Measurements from ENCODE around the gene PNMA8A. TPM values are rescaled to one million over a fixed set of nuclear protein-coding genes. Genes with fewer than 3 reads are reported as not detected.

The PNMA8A gene
- total and polyA plus RNA-seq, 10 of the 15 experiments (the other 5 are each of a cell fraction or from before 2014, with no cell fraction given), result 0.02 to 0.28 (median 0.16) TPM

- no peak for ATAC-seq
- CTCF ChIA-PET, result interaction anchor here (0.6 kb wide), 1 partner anchor 78 kb away, joined by 3 read pairs; no protein-coding TSS in a partner anchor
- Histone ChIP-seq H3K9me3 (replicated peaks; ENCODE audit: control insufficient read depth, insufficient read depth, low read length) (no peaks in the 10 kb centered on the region), H3K4me3 (peak overlapping the region; percentile 62; the same call in 1 of the 2 replicates), H3K79me2 (ENCODE audit: control insufficient read depth, insufficient read depth, low read length) (no peaks in the 10 kb centered on the region), H3K27me3 (replicated peaks in 1 of 2; ENCODE audit: control insufficient read depth in 2 of 2, insufficient read depth in 2 of 2, low read length in 1 of 2) (peaks cover 0 to 5% of the 10 kb centered on the region in 2 experiments; a peak in 2 of 4 replicates), H3K4me1 (ENCODE audit: control insufficient read depth, insufficient read depth, low read length) (no peaks in the 10 kb centered on the region), H3K9ac (ENCODE audit: control insufficient read depth, insufficient read depth, low read length) (no peak overlapping the region), H2AFZ (ENCODE audit: control insufficient read depth, low read depth, low read length) (peak overlapping the region; percentile 43), H3K27ac (ENCODE audit: control insufficient read depth, insufficient read depth) (no peak overlapping the region), H3K36me3 (ENCODE audit: control insufficient read depth in 2 of 2, insufficient read depth in 2 of 2, low read length in 1 of 2) (no peaks in the 10 kb centered on the region), H3K4me2 (ENCODE audit: control insufficient read depth, insufficient read depth) (peak overlapping the region; percentile 46), H4K20me1 (ENCODE audit: control insufficient read depth, insufficient read depth) (no peaks in the 10 kb centered on the region)
- WGBS (ENCODE audit: insufficient coverage, insufficient replicate concordance, low lambda C conversion rate, missing lambda C conversion rate), result 5% methylated on average over 10 of the region's 10 CpGs
- no TSS peak for BruUV-seq (replicated peaks)
- SMC1A ChIA-PET (ENCODE audit: uncharacterized antibody, unreplicated experiment), result no interaction called here
- TF ChIP-seq EED (IDR thresholded peaks at IDR 0.05; ENCODE audit: low read depth) (no peak), SMARCA5 (IDR thresholded peaks at IDR 0.05) (no peak), CHD4 (IDR thresholded peaks at IDR 0.05) (no peak), MTA3 (IDR thresholded peaks at IDR 0.05; ENCODE audit: borderline replicate concordance, low read length) (no peak), NFYA (IDR thresholded peaks at IDR 0.05; ENCODE audit: borderline replicate concordance, low read depth, low read length) (no peak), IRF3 (IDR thresholded peaks at IDR 0.05) (no peak), ZNF622 (IDR thresholded peaks at IDR 0.05) (no peak), KLF5 (IDR thresholded peaks at IDR 0.05; ENCODE audit: partially characterized antibody) (no peak), E2F4 (IDR thresholded peaks at IDR 0.05; ENCODE audit: low read depth, low read length) (no peak), SUPT20H (IDR thresholded peaks at IDR 0.05; ENCODE audit: borderline replicate concordance, control insufficient read depth, low read depth, low read length) (no peak)
- POLR2A ChIA-PET, result no interaction called here
- in situ Hi-C loops (cut with MboI) (no loop called here), intact Hi-C loops (cut with micrococcal nuclease; ENCODE audit: unreplicated experiment) (no loop called here)
- DNase-seq (ENCODE audit: low read depth, low spot score), result no peak
- FAIRE-seq, result no peak
- RAD21 ChIA-PET (ENCODE audit: unreplicated experiment), result no interaction called here
These were observed 45.3 kb downstream of the PNMA8A start for GRCh38 chr19:46426035-46426505.

Measured in GM12878 (cell line).